ENCODE results near the gene LACTB. TPM values are rescaled to one million over a fixed set of nuclear protein-coding genes. Genes with fewer than 3 reads are reported as not detected.

Gene LACTB
- polyA plus RNA-seq, 3 donors from 2014 or later, result 11.3 to 11.7 (median 11.5) TPM

- no peaks in the 10 kb centered on the region for H3K9me3 Mint-ChIP-seq
- peaks cover 0 to 2% (median 0%) of the 10 kb centered on the region in 3 donors for H3K27me3 Mint-ChIP-seq (ENCODE audit: low read depth in 3 of 3)
- H3K27ac Mint-ChIP-seq, result no peak overlapping the region
- H3K4me1 Mint-ChIP-seq, result no peaks in the 10 kb centered on the region
- H3K4me3 Mint-ChIP-seq, result no peak overlapping the region
- H3K36me3 Mint-ChIP-seq, result no peaks in the 10 kb centered on the region
- no peak for DNase-seq
These were observed 59.1 kb downstream of the LACTB start for GRCh38 chr15:63180746-63181145.

GRCh38 chr15:63181648-63182047, 60.0 kb downstream of the LACTB start:
- Mint-ChIP-seq H3K4me3 (no peak overlapping the region), H3K27me3 (ENCODE audit: low read depth in 3 of 3) (peaks cover 0 to 2% (median 0%) of the 10 kb centered on the region in 3 donors), H3K36me3 (no peaks in the 10 kb centered on the region), H3K9me3 (no peaks in the 10 kb centered on the region), H3K27ac (no peak overlapping the region), H3K4me1 (no peaks in the 10 kb centered on the region)
- no peak for DNase-seq

GRCh38 chr15:63185206-63185605, 63.5 kb downstream of the LACTB start:
- Mint-ChIP-seq H3K4me3 (no peak overlapping the region), H3K27me3 (ENCODE audit: low read depth in 3 of 3) (peaks cover 2 to 3% (median 3%) of the 10 kb centered on the region in 3 donors)

GRCh38 chr15:63186065-63186464, 64.4 kb downstream of the LACTB start:
- H3K4me1 Mint-ChIP-seq, result peaks cover 23 to 24% of the 10 kb centered on the region in 2 donors
- no peaks in the 10 kb centered on the region for H3K36me3 Mint-ChIP-seq
- H3K27ac Mint-ChIP-seq, result no peak overlapping the region
- peaks cover 3 to 5% (median 3%) of the 10 kb centered on the region in 3 donors for H3K27me3 Mint-ChIP-seq (ENCODE audit: low read depth in 3 of 3)
- no peak for DNase-seq
- peaks cover 0 to 1% (median 0%) of the 10 kb centered on the region in 6 donors for H3K9me3 Mint-ChIP-seq
- H3K4me3 Mint-ChIP-seq, result no peak overlapping the region

More at GRCh38 chr15:63185206-63185605, 63.5 kb downstream of the LACTB start:
- H3K4me1 Mint-ChIP-seq, result peaks cover 15 to 16% of the 10 kb centered on the region in 2 donors
- no peak for DNase-seq
- no peak overlapping the region for H3K27ac Mint-ChIP-seq
- no peaks in the 10 kb centered on the region for H3K36me3 Mint-ChIP-seq
- H3K9me3 Mint-ChIP-seq, result peaks cover 0 to 1% (median 0%) of the 10 kb centered on the region in 6 donors

- H3K27me3 Mint-ChIP-seq (ENCODE audit: low read depth in 3 of 3), result peaks cover 7 to 10% (median 7%) of the 10 kb centered on the region in 3 donors
- H3K36me3 Mint-ChIP-seq, result no peaks in the 10 kb centered on the region
- H3K4me1 Mint-ChIP-seq, result peaks cover 40 to 41% of the 10 kb centered on the region in 2 donors
- no peak for DNase-seq
- H3K27ac Mint-ChIP-seq, result no peak overlapping the region
- peak overlapping the region in 2 of 5 donors; percentile 24 to 97 for H3K4me3 Mint-ChIP-seq
- H3K9me3 Mint-ChIP-seq, result peaks cover 0 to 1% (median 0%) of the 10 kb centered on the region in 6 donors
These were observed 66.0 kb downstream of the LACTB start for GRCh38 chr15:63187589-63188226.

GRCh38 chr15:63188247-63188925, 66.7 kb downstream of the LACTB start:
- Mint-ChIP-seq H3K27ac (peak overlapping the region; percentile 89 to 99 (median 97)), H3K4me3 (peak overlapping the region; percentile 96 to 98 (median 97)), H3K9me3 (peaks cover 0 to 1% (median 0%) of the 10 kb centered on the region in 6 donors), H3K27me3 (ENCODE audit: low read depth in 3 of 3) (peaks cover 7 to 14% (median 7%) of the 10 kb centered on the region in 3 donors), H3K4me1 (peaks cover 46 to 47% of the 10 kb centered on the region in 2 donors), H3K36me3 (no peaks in the 10 kb centered on the region)
- no peak for DNase-seq

GRCh38 chr15:63188926-63189871, 67.5 kb downstream of the LACTB start, which contains the start of gene RAB8B:
RAB8B (plus strand) TSS chr15:63189606; CDS start chr15:63189625, 19 bp downstream.
- H3K9me3 Mint-ChIP-seq, result peaks cover 0 to 1% (median 0%) of the 10 kb centered on the region in 6 donors
- peak within 1 kb of the TSS; percentile 97 to 99 (median 98) for H3K27ac Mint-ChIP-seq
- peak; percentile 92 for DNase-seq
- H3K4me1 Mint-ChIP-seq, result peaks cover 54 to 55% of the 10 kb centered on the region in 2 donors
- H3K36me3 Mint-ChIP-seq, result no peaks in the 10 kb centered on the region
- H3K4me3 Mint-ChIP-seq, result peak within 1 kb of the TSS; percentile 96 to 98 (median 97)
- H3K27me3 Mint-ChIP-seq (ENCODE audit: low read depth in 3 of 3), result peaks cover 7 to 15% (median 10%) of the 10 kb centered on the region in 3 donors

- Mint-ChIP-seq H3K36me3 (no peaks in the 10 kb centered on the region), H3K27me3 (ENCODE audit: low read depth in 3 of 3) (peaks cover 7 to 15% (median 10%) of the 10 kb centered on the region in 3 donors)
- peak in 2 of 3 donors; percentile 29 to 41 for DNase-seq
These were observed 68.5 kb downstream of the LACTB start for GRCh38 chr15:63189941-63190768.

GRCh38 chr15:63190769-63191649, 69.3 kb downstream of the LACTB start:
- DNase-seq, result no peak
- Mint-ChIP-seq H3K4me3 (peak overlapping the region; percentile 96 to 98 (median 97)), H3K4me1 (peaks cover 73% of the 10 kb centered on the region in 2 donors), H3K36me3 (no peaks in the 10 kb centered on the region), H3K27me3 (ENCODE audit: low read depth in 3 of 3) (peaks cover 7 to 15% (median 10%) of the 10 kb centered on the region in 3 donors), H3K9me3 (peaks cover 0 to 1% (median 0%) of the 10 kb centered on the region in 6 donors), H3K27ac (peak overlapping the region; percentile 97 to 99 (median 98))

More at GRCh38 chr15:63189941-63190768, 68.5 kb downstream of the LACTB start:
- Mint-ChIP-seq H3K4me1 (peaks cover 64% of the 10 kb centered on the region in 2 donors), H3K27ac (peak overlapping the region; percentile 97 to 99 (median 98)), H3K4me3 (peak overlapping the region; percentile 96 to 98 (median 97)), H3K9me3 (peaks cover 0 to 1% (median 0%) of the 10 kb centered on the region in 6 donors)
